ENCODE measurements around the gene D2HGDH. TPM values are rescaled to one million over a fixed set of nuclear protein-coding genes. Genes with fewer than 3 reads are reported as not detected.

The D2HGDH gene
- 34.2 and 40.4 TPM in 2 replicates for total RNA-seq

DNA sequence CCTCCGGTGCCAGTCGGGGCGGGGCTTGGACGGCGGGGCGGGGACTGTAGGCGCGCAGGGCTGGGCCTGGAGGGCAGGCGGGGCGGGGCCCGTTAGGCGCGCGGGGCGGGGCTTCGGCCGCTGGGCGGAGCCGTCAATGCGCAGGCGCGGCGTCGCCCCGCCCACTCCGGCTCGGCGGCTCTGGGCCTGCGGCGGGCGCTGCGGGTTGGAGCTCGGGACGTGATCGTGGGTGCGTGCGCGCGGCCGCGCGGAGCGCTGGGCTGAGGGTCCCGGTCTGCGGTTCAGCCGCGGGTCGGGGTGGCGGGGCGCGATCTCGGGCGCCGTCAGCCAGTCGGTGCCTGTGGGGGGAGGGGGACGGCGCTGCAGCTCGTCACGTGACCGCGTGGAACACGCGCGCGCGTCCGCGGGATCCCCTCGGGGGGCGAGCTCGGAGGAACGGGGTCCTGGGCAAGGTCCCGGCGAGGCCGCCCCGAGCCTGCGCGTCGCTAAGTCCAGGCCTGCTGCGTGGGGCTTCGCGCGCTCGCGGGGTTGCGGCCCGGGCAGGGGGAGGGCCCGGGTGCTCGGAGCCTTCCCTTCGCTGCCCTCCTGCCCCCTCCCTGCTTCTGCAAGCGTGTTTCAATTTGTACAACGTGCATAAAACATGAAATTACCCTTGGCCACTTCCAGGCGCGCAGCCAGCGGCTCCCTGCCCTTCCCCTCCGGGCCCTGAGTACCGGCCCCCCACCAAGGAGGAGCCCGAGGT is at the start of gene D2HGDH:
Gene D2HGDH (plus strand): TSS at position 164 of the 742 bp plus-strand sequence. CDS start 595 bp downstream, outside the sequence.
- peaks cover 42% of the 10 kb centered on the region for H3K4me1 Mint-ChIP-seq

DNA sequence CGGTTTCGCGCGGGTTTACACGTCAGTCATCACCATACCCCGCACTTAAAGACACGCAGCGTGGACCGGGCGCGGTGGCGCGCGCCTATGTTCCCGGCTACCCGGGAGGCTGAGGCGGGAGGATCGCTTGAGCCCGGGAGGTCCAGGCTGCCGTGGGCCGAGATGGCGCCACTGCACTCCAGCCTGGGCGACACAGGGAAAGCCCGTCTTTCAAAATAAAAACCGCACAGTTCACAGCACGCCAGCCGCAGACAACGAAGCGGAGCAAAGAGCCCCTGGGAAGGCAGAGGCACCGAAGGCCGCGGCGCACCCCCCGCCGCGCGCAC is 48.1 kb upstream of the D2HGDH start:
- H3K4me3 Mint-ChIP-seq, result peak overlapping the region; percentile 90
- peaks cover 40% of the 10 kb centered on the region for H3K36me3 Mint-ChIP-seq (ENCODE audit: low read depth)
- intact Hi-C loops (cut with micrococcal nuclease), result loop anchor here (1.0 to 5.0 kb wide), 8 partner anchors 16 to 371 kb away; partner anchors contain the start of genes ATG4B, FARP2, HDLBP and ING5
- DNase-seq, result no peak
- H3K27ac Mint-ChIP-seq, result peak overlapping the region; percentile 85
- H3K9me3 Mint-ChIP-seq, result no peaks in the 10 kb centered on the region
- H3K4me1 Mint-ChIP-seq, result peaks cover 24% of the 10 kb centered on the region
- no peaks in the 10 kb centered on the region for H3K27me3 Mint-ChIP-seq

More for the DNA sequence above, at the start of gene D2HGDH:
- peak within 1 kb of the TSS; percentile 83 for H3K4me3 Mint-ChIP-seq
- intact Hi-C loops (cut with micrococcal nuclease), result loop anchor here (1.0 to 5.0 kb wide), 6 partner anchors 32 to 147 kb away; partner anchors contain the start of genes ATG4B, DTYMK, ING5 and THAP4
- H3K36me3 Mint-ChIP-seq (ENCODE audit: low read depth), result peaks cover 11% of the 10 kb centered on the region
- peak; percentile 98 for DNase-seq
- no peaks in the 10 kb centered on the region for H3K9me3 Mint-ChIP-seq
- H3K27ac Mint-ChIP-seq, result peak within 1 kb of the TSS; percentile 65
- H3K27me3 Mint-ChIP-seq, result no peaks in the 10 kb centered on the region

DNA sequence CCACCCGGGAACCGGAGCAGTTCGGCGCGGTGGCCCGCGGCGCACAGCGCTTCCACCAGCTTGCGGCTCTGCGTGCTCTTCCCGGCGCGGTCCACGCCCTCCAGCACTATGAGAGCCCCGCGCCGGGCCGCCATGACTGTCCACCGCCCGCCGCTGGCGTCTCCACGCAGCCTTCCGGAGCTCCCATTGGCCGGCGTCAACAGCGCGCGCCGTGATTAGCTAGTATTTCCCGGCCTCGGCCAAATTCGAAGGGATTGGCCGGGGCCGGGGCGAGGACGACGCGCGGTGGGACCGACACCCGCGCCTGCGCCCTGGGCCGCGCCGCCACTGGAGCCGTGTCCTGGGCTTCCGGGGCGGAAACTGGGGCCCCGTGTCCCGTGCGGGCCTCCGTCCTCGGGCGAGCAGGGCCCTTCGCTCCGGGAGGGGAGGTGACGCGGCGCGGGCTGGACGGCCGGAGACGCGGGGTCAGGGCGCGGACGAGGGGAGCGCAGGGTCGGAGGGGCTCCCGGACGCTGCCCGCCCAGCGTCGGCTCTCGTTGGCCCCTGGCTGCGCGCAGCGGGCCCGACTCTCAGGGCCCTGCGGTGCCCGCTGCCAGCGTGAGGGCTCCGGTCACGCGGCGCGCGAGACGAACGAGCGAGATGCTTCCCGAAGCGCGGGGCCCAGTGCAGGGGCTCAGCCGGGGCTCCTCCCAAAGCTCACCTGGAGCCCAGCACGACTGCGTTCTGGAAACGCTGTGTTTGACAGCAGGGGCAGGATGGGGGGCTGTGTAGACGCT is 47.6 kb upstream of the D2HGDH start, which contains the start of gene DTYMK:
Gene DTYMK (minus strand): TSS at position 166 of the 776 bp plus-strand sequence. CDS start 32 bp downstream, at position 134.
- no peaks in the 10 kb centered on the region for H3K9me3 Mint-ChIP-seq
- peak within 1 kb of the TSS; percentile 98 for H3K27ac Mint-ChIP-seq
- peaks cover 36% of the 10 kb centered on the region for H3K36me3 Mint-ChIP-seq (ENCODE audit: low read depth)
- peaks cover 21% of the 10 kb centered on the region for H3K4me1 Mint-ChIP-seq
- peak within 1 kb of the TSS; percentile 90 for H3K4me3 Mint-ChIP-seq
- intact Hi-C loops (cut with micrococcal nuclease), result loop anchor here (1.0 to 5.0 kb wide), 8 partner anchors 15 to 372 kb away; partner anchors contain the start of genes ATG4B, FARP2, HDLBP and ING5
- peak; percentile 99 for DNase-seq
- no peaks in the 10 kb centered on the region for H3K27me3 Mint-ChIP-seq

DNA sequence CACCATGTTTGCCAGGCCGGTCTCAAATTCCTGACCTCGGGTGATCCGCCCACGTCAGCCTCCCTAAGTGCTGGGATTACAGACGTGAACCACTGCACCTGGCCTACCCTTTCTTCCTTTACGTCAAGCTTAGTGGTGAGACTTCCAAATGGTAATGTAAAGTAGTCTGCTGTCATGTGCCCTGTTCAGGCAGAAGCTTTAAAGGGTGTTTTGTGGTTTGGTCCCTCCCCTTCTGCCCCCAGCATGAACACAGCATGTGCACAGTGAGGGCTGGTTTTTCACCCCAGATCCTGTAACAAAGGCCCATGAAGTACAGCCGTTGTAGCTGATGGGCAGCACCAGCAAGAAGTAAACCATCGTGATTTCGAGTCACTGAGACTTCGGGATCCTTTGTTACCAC is 45.1 kb upstream of the D2HGDH start:
- H3K4me3 Mint-ChIP-seq, result peak overlapping the region; percentile 49
- peak overlapping the region; percentile 17 for H3K27ac Mint-ChIP-seq
- peaks cover 19% of the 10 kb centered on the region for H3K4me1 Mint-ChIP-seq
- DNase-seq, result no peak
- peaks cover 34% of the 10 kb centered on the region for H3K36me3 Mint-ChIP-seq (ENCODE audit: low read depth)
- H3K27me3 Mint-ChIP-seq, result no peaks in the 10 kb centered on the region
- H3K9me3 Mint-ChIP-seq, result no peaks in the 10 kb centered on the region
- intact Hi-C loops (cut with micrococcal nuclease), result loop anchor here (5.0 kb wide), 2 partner anchors 173 to 332 kb away; partner anchors contain the start of gene FARP2

DNA sequence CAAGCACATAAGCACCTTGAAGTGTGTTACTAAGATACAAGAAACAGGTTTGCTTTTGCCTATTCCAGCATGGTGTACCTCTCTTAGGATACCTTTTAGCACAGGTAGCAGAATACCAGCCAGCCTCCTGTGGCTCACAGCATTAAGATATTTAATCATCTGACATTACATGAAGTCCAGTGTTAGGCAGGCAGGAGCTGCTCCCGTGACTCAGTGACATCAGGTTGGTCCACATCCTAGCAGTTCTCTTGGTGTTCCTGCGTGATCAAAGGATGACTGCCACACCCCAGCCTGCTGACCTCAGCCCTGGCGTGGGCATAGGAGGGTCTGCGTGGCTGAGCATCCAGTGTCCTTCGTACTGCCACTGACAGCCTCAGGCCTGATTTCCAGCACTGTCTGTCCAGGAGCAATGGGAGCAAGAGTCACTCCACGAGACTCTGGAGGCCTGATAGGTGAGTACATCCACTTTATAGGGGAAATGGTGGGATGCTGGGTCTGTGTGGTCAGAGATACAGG is 44.2 kb upstream of the D2HGDH start:
- Mint-ChIP-seq H3K4me3 (no peak overlapping the region), H3K27ac (no peak overlapping the region), H3K4me1 (peaks cover 17% of the 10 kb centered on the region), H3K36me3 (ENCODE audit: low read depth) (peaks cover 33% of the 10 kb centered on the region), H3K9me3 (no peaks in the 10 kb centered on the region), H3K27me3 (no peaks in the 10 kb centered on the region)
- no peak for DNase-seq
- intact Hi-C loops (cut with micrococcal nuclease), result no loop called here

DNA sequence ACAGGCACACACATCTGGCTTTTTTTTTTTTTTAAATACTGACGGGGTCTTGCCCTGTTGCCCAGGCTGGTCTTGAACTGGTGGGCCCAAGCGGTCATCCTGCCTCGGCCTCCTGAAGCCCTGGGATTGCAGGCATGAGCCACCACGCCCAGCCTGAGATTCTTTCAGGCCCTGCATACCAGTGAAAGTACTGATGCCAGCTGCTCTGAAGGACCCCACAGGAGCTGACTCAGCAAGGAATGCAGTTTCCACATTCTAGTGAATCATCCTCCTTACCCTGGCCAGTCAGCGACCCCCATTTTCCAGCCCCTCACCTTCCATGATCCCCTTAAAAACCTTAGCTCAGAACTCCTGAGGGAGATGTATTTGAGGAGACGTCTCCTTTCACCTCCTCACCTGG is 42.0 kb upstream of the D2HGDH start:
- Mint-ChIP-seq H3K27ac (no peak overlapping the region), H3K27me3 (no peaks in the 10 kb centered on the region), H3K9me3 (no peaks in the 10 kb centered on the region), H3K36me3 (ENCODE audit: low read depth) (peaks cover 34% of the 10 kb centered on the region), H3K4me3 (no peak overlapping the region), H3K4me1 (peaks cover 11% of the 10 kb centered on the region)
- intact Hi-C loops (cut with micrococcal nuclease), result no loop called here
- no peak for DNase-seq

DNA sequence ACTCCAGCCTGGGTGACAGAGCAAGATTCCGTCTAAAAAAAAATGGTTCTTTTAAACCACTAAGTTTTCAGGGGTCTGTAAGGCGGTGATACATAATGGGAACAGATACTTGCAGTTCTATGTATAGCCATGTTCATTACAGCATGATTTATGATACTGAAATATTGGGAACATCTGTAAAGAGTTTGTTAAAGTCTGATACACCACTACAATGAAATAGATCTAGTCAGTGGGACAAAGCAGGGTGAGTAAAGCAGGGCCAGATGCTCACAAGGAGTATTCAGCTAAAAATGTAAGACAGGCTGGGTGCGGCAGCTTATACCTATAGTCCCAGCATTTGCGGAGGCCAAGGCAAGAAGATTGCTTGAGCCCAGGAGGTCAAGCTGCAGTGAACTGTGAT is 38.8 kb upstream of the D2HGDH start:
- Mint-ChIP-seq H3K9me3 (no peaks in the 10 kb centered on the region), H3K36me3 (ENCODE audit: low read depth) (peaks cover 25% of the 10 kb centered on the region), H3K27me3 (no peaks in the 10 kb centered on the region), H3K27ac (no peak overlapping the region), H3K4me1 (peaks cover 7% of the 10 kb centered on the region), H3K4me3 (no peak overlapping the region)
- intact Hi-C loops (cut with micrococcal nuclease), result no loop called here
- DNase-seq, result no peak

DNA sequence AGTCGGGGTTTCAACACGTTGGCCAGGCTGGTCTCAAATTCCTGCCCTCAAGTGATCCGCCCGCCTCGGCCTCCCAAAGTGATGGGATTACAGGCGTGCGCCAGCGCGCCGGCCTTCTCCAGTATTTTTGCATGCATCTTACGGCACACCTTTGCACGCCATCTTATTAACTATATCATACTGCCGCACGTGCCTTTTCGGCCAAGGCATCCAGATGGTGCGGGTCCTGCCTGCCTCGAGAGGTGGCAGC is 33.4 kb upstream of the D2HGDH start:
- H3K4me1 Mint-ChIP-seq, result peaks cover 15% of the 10 kb centered on the region

DNA sequence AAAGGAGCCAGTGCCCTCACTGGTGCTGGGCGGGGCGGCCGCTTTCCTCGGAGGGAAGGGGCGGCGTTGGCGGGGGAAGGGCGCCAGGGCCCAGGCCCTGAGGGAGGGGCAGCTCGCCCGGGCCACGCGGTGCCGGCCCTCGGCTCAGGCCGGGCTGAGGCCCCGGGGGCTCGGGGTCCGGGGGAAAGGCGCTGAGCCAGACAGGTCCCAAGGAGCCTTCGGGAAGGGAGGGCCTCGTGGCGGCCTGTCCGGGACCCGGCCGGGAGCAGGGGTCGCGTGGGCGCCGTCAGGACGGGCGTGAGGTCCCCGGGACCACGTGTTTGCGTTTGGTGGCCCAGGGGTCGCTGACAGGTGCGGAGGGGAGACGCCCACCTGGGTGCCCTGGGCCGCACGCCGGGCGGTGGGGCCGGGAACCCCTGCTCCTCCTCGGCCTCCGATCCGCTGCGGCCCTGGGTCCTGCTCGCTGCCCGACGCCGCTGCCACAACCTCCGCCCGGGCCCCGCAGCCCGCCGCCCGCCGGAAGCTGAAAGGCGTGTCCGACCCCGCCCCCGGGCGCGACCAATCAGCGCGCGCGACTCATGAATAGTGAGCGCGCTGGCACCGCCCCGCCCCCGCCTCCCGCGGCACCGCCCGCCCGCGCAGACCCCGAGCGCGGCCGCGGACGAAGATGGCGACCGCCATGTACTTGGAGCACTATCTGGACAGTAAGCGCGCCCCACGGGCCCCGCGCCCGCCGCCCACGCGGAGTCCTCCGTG is 32.9 kb upstream of the D2HGDH start, which contains the start of gene ING5:
Gene ING5 (plus strand): TSS at position 641 of the 756 bp plus-strand sequence. CDS start 27 bp downstream, at position 668.
- peak; percentile 99 for DNase-seq
- Mint-ChIP-seq H3K27ac (peak within 1 kb of the TSS; percentile 91), H3K36me3 (ENCODE audit: low read depth) (peaks cover 28% of the 10 kb centered on the region), H3K4me3 (peak within 1 kb of the TSS; percentile 92), H3K9me3 (no peaks in the 10 kb centered on the region), H3K4me1 (peaks cover 15% of the 10 kb centered on the region), H3K27me3 (no peaks in the 10 kb centered on the region)
- intact Hi-C loops (cut with micrococcal nuclease), result loop anchor here (1.0 to 5.0 kb wide), 7 partner anchors 15 to 386 kb away; partner anchors contain the start of genes ATG4B, D2HGDH, DTYMK and FARP2

More for the DNA sequence above, 33.4 kb upstream of the D2HGDH start:
- H3K9me3 Mint-ChIP-seq, result no peaks in the 10 kb centered on the region
- peaks cover 26% of the 10 kb centered on the region for H3K36me3 Mint-ChIP-seq (ENCODE audit: low read depth)
- DNase-seq, result no peak
- no peaks in the 10 kb centered on the region for H3K27me3 Mint-ChIP-seq
- peak overlapping the region; percentile 91 for H3K27ac Mint-ChIP-seq
- H3K4me3 Mint-ChIP-seq, result peak overlapping the region; percentile 92
- intact Hi-C loops (cut with micrococcal nuclease), result loop anchor here (1.0 to 5.0 kb wide), 4 partner anchors 64 to 386 kb away; partner anchors contain the start of genes ATG4B, FARP2, HDLBP and SEPTIN2

DNA sequence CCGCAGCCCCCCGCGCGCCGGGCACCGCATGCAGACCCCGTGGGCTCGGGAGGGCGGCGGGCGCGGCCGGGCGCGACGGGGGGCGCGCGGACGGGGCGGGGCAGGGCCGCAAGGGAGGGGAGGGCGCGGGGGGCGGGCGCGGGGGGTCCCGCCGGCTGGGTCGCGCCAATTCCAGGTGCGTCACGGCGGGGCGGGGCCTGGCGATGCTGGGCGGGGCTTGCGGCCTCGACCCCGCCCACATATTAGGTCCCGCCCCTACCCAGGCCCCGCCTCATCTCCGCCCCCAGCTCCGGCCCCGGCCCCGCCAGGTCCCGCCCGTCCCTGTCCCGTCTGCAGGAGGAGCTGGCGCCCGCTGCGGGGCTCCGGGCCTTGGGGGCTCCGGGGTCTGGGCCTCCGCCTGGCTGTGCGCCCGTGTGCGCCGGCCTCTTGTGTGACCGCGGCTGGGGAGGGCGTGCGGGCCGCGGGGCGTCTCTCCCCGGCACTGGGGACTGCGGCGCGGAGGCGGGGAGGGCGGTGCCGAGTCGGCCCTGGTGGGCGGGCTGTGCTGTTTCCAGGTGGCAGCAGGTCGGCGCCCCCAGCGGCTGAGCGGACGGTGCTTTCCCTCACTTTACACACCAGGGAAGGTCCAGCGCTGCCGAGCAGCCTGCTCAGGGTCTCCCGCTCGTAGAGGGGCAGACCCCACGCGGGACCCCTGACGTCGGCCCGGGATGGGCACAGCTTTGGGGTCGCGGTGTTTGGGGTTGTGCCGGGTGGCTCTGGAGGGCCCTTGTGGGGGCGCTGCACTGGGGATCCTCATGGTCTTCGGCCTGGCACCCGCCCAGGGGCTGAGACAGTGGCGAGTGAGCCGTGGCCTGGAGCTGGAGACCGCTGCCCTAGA is 32.0 kb upstream of the D2HGDH start:
- Mint-ChIP-seq H3K36me3 (ENCODE audit: low read depth) (peaks cover 36% of the 10 kb centered on the region), H3K4me3 (peak overlapping the region; percentile 91), H3K4me1 (peaks cover 15% of the 10 kb centered on the region), H3K27ac (peak overlapping the region; percentile 79), H3K9me3 (no peaks in the 10 kb centered on the region), H3K27me3 (no peaks in the 10 kb centered on the region)
- DNase-seq, result peak; percentile 95
- intact Hi-C loops (cut with micrococcal nuclease), result loop anchor here (1.0 to 5.0 kb wide), 4 partner anchors 16 to 179 kb away; partner anchors contain the start of genes D2HGDH and DTYMK

DNA sequence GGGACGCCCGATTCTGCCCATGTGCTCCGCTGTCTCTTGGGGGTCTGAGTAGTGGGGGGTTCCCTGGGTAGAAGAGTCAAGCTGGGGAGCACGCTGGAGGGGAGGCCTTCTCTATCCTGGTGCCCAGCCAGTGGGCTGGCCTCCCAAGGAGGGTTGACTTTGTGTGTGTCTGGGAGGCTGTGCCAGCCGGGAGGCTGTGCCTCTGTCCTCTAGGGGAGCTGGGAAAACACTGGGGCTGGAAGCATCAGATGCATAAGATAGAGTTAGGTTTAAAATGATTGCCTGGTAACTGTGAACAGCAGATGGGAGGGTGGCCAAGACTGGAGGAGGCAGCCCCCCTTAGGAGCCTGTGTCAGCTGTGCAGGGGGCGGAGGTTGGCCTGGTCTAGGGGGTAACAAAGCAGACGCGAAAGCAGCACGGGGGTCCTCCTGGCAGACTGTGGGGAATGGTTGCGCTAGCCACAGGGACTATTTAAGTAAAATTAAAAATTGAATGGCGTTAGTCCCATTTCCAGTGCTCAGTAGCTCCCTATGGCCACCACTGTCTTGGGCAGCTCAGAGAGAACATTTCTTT is 31.3 kb upstream of the D2HGDH start:
- peaks cover 43% of the 10 kb centered on the region for H3K36me3 Mint-ChIP-seq (ENCODE audit: low read depth)
- intact Hi-C loops (cut with micrococcal nuclease), result loop anchor here (5.0 kb wide), 1 partner anchor 159 kb away; no protein-coding TSS in a partner anchor

DNA sequence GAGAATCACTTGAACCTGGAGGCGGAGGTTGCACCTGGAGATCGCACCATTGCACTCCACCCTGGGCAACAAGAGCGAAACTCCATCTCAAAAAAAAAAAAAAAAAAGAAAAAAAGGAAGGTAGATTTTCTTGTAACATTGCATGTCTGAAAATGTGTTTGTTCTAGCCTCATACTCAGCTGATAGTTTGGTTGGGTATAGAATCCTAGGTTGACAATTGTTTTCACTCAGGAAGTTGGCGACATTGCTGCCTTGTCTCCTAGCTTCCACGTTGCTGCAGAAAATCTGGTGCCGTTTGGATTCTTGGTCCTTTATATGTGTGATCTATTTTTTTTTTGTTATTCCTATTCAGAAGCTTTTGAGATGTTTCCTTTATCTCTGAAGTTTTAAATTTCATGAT is 27.9 kb upstream of the D2HGDH start:
- H3K36me3 Mint-ChIP-seq (ENCODE audit: low read depth), result peaks cover 60% of the 10 kb centered on the region
- intact Hi-C loops (cut with micrococcal nuclease), result no loop called here
- H3K4me3 Mint-ChIP-seq, result no peak overlapping the region
- H3K9me3 Mint-ChIP-seq, result no peaks in the 10 kb centered on the region
- no peak overlapping the region for H3K27ac Mint-ChIP-seq
- DNase-seq, result no peak
- H3K27me3 Mint-ChIP-seq, result no peaks in the 10 kb centered on the region
- peaks cover 5% of the 10 kb centered on the region for H3K4me1 Mint-ChIP-seq

More for the DNA sequence above, 31.3 kb upstream of the D2HGDH start:
- Mint-ChIP-seq H3K9me3 (no peaks in the 10 kb centered on the region), H3K27me3 (no peaks in the 10 kb centered on the region), H3K27ac (peak overlapping the region; percentile 79), H3K4me3 (peak overlapping the region; percentile 91), H3K4me1 (peaks cover 13% of the 10 kb centered on the region)
- DNase-seq, result no peak

Measured in activated CD4-positive, alpha-beta T cell treated with anti-CD3 and anti-CD28 coated beads, Interleukin-2, amount 10 ng/mL, durations not matched to agents 24 days and 14 days (primary cell).